Lower lobe of right lung (tissue), 2 donors: ENCODE measurements around the gene CHKB. TPM values are rescaled to one million over a fixed set of nuclear protein-coding genes. Genes with fewer than 3 reads are reported as not detected.

Experiments
- ATAC-seq, 2 donors: fragments of 200-7000 bp; cut with Tn5 transposase; one replicate each; pipeline ENCODE4 v1.9.1; 2020 to 2022; ENCODE audit warnings: mild to moderate bottlenecking in 2 of 2, moderate library complexity in 2 of 2
- DNase-seq: peaks from one replicate; pipeline ENCODE4 v3.0.0-alpha.2; 2020
- H3K27ac ChIP-seq: fragments of 200-600 bp; one replicate; pipeline ENCODE4 v1.8.0; 2022
- H3K27me3 ChIP-seq: fragments of 200-600 bp; one replicate; pipeline ENCODE4 v1.8.0; 2022; ENCODE audit warnings: low read depth
- H3K36me3 ChIP-seq: fragments of 200-600 bp; one replicate; pipeline ENCODE4 v1.8.0; 2022; ENCODE audit warnings: mild to moderate bottlenecking
- H3K4me1 ChIP-seq: fragments of 200-600 bp; one replicate; pipeline ENCODE4 v1.8.0; 2022
- H3K4me3 ChIP-seq: fragments of 200-600 bp; one replicate; pipeline ENCODE4 v1.8.0; 2022; ENCODE audit warnings: mild to moderate bottlenecking
- H3K9me3 ChIP-seq: fragments of 200-600 bp; one replicate; pipeline ENCODE4 v1.8.0; 2022
- CTCF ChIP-seq: fragments of 200-600 bp; IDR thresholded peaks from one replicate; pipeline ENCODE4 v1.8.0; 2022; ENCODE audit warnings: antibody characterized with exemption, mild to moderate bottlenecking
- intact Hi-C: fragments of 100-400 bp; cut with DNase I; formaldehyde crosslinking; loops from one replicate; pipeline ENCODE4 v1.11.0; 2022
- total RNA-seq: library from RNA; stranded (reverse); fragmentation: NEBNext Ultra II Directional; extraction: Animal tissue kit (Norgen Biotek cat#: 25700); gene quantifications from one replicate; pipeline ENCODE4 v1.2.1, GENCODE V29; 2021
- donor health status: DM: no; HTN: yes; CAD: no; lungs with severe emphysema.

CHKB gene
- total RNA-seq, 1 donor from 2014 or later = 76.7 TPM

GRCh38 chr22:50597097-50597496 is 14.4 kb upstream of the CHKB start:
- intact Hi-C loops = no loop called here
- Histone ChIP-seq H3K27me3 (peaks cover 34% of the 10 kb centered on the region), H3K4me1 (no peaks in the 10 kb centered on the region), H3K9me3 (no peaks in the 10 kb centered on the region), H3K4me3 (no peak overlapping the region), H3K27ac (no peak overlapping the region), H3K36me3 (no peaks in the 10 kb centered on the region)
- ATAC-seq (no peak), DNase-seq (no peak)
- no peak for TF ChIP-seq CTCF

GRCh38 chr22:50595189-50595588 is 12.5 kb upstream of the CHKB start:
- DNase-seq (no peak), ATAC-seq (no peak)
- Histone ChIP-seq H3K4me3 (no peak overlapping the region), H3K9me3 (no peaks in the 10 kb centered on the region), H3K27ac (no peak overlapping the region), H3K27me3 (peaks cover 21% of the 10 kb centered on the region), H3K4me1 (no peaks in the 10 kb centered on the region), H3K36me3 (no peaks in the 10 kb centered on the region)
- intact Hi-C loops = no loop called here
- TF ChIP-seq CTCF = no peak

GRCh38 chr22:50587407-50587806 is 4.8 kb upstream of the CHKB start:
- intact Hi-C loops = no loop called here
- no peak for DNase-seq
- H3K9me3 ChIP-seq = no peaks in the 10 kb centered on the region
- no peaks in the 10 kb centered on the region for H3K27me3 ChIP-seq
- no peaks in the 10 kb centered on the region for H3K36me3 ChIP-seq
- H3K4me1 ChIP-seq = peaks cover 7% of the 10 kb centered on the region
- no peak overlapping the region for H3K4me3 ChIP-seq
- H3K27ac ChIP-seq = no peak overlapping the region
- TF ChIP-seq CTCF = no peak
- ATAC-seq = no peak

GRCh38 chr22:50586416-50586815 is 3.8 kb upstream of the CHKB start:
- H3K36me3 ChIP-seq = no peaks in the 10 kb centered on the region
- DNase-seq (no peak), ATAC-seq (no peak)
- intact Hi-C loops = no loop called here
- no peak overlapping the region for H3K4me3 ChIP-seq
- no peak overlapping the region for H3K27ac ChIP-seq
- H3K4me1 ChIP-seq = peaks cover 13% of the 10 kb centered on the region
- no peaks in the 10 kb centered on the region for H3K9me3 ChIP-seq
- TF ChIP-seq CTCF = no peak
- H3K27me3 ChIP-seq = no peaks in the 10 kb centered on the region

- TF ChIP-seq CTCF = no peak
- no peaks in the 10 kb centered on the region for H3K36me3 ChIP-seq
- H3K27me3 ChIP-seq = no peaks in the 10 kb centered on the region
- DNase-seq = no peak
- no peak for ATAC-seq
- H3K9me3 ChIP-seq = no peaks in the 10 kb centered on the region
- intact Hi-C loops = no loop called here
- no peak overlapping the region for H3K4me3 ChIP-seq
- H3K4me1 ChIP-seq = peaks cover 18% of the 10 kb centered on the region
- no peak overlapping the region for H3K27ac ChIP-seq
These were observed 3.1 kb upstream of the CHKB start for GRCh38 chr22:50585781-50586180.

DNA sequence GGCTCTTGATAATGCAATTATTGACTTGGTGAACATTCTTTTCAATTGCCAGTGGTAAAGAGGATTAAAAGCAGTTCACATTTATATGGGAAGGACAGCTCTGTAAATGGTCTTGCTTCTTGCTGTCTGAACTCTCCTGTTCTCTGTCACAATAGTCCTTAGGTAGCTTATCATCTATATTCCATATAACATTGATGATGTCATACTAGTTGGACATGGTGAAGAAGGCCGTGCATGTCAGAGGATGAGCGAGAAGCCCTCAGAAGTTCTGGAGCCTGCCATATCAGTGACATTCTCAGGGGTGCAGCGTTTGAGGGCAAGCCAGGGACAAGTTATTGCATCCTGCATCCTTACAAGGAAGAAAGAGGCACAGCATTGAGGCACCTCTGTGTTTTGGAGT is 2.6 kb upstream of the CHKB start:
- Histone ChIP-seq H3K27me3 (no peaks in the 10 kb centered on the region), H3K4me1 (peaks cover 18% of the 10 kb centered on the region), H3K27ac (no peak overlapping the region), H3K4me3 (no peak overlapping the region), H3K36me3 (no peaks in the 10 kb centered on the region), H3K9me3 (no peaks in the 10 kb centered on the region)
- no peak for ATAC-seq
- intact Hi-C loops = no loop called here
- DNase-seq = no peak
- no peak for TF ChIP-seq CTCF
